Metanephros (tissue), 2 donors: ENCODE measurements around the gene CA6. TPM values are rescaled to one million over a fixed set of nuclear protein-coding genes. Genes with fewer than 3 reads are reported as not detected.

Experiments
- small RNA-seq: library from RNA; depleted of rRNA; stranded (forward); fragments of <200 nt; gene quantifications from one replicate; pipeline ENCODE3, GENCODE V24; 2014; ENCODE audit warnings: low replicate concordance
- total RNA-seq: library from RNA; depleted of rRNA; stranded (reverse); fragments of >200 nt; gene quantifications from one replicate; pipeline ENCODE4 v1.2.3, GENCODE V29; 2014

Gene CA6
- not detected for total RNA-seq

DNA sequence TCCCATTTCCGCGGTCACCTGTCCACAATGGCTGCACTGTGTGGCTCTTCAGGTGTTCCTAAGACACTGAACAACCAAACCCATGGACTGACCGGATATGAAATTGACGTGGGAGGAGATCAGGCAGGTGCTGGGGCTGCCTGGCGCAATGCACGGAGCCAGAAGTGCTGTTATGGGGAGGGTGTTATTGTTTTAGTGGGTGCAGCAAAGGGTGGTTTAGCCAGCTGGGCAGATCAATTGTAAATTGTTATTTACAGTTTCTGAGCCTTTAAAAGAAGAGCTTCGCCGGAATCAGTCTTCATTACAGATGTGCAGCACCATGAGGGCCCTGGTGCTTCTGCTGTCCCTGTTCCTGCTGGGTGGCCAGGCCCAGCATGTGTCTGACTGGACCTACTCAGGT lies at the start of gene CA6:
Gene CA6, plus strand, starts transcription at position 301 of the 400 bp plus-strand sequence. Its CDS starts 19 bp downstream, at position 320.

Small RNA genes lying within 50 kb of the gene (small RNA-seq; reads per million reads assigned to genes)
- not detected for gene AL139415.2
- gene RN7SL451P, result not detected

Other genes with a start within 250 kb of the CA6 start
- 181 TPM for gene RERE, start 128.2 kb upstream of the CA6 start, total RNA-seq
- 581 TPM for gene ENO1, start 67.2 kb upstream of the CA6 start, total RNA-seq
- 0.41 TPM for gene SLC2A7, start 80.6 kb downstream of the CA6 start, total RNA-seq
- gene SLC2A5, start 123.8 kb downstream of the CA6 start, total RNA-seq, result 7.5 TPM
- gene GPR157, start 183.2 kb downstream of the CA6 start, total RNA-seq, result 2.9 TPM